Measurements from ENCODE around the gene KAZN.

KAZN gene

GRCh38 chr1:14777516-14778506 lies 179.3 kb downstream of the KAZN start:
- DNase-seq = no peak

- no peak for DNase-seq
These were observed 180.0 kb downstream of the KAZN start for GRCh38 chr1:14778541-14778897.

- no peak for DNase-seq
These were observed 180.7 kb downstream of the KAZN start for GRCh38 chr1:14778898-14779865.

GRCh38 chr1:14780271-14780670 lies 181.8 kb downstream of the KAZN start:
- DNase-seq = no peak

GRCh38 chr1:14781811-14782210 lies 183.3 kb downstream of the KAZN start:
- DNase-seq = no peak

- no peak for DNase-seq
These were observed 184.5 kb downstream of the KAZN start for GRCh38 chr1:14782741-14783591.

- DNase-seq = no peak
These were observed 185.1 kb downstream of the KAZN start for GRCh38 chr1:14783592-14783886.

- DNase-seq = no peak
These were observed 186.6 kb downstream of the KAZN start for GRCh38 chr1:14784790-14785773.

GRCh38 chr1:14786109-14786675 lies 187.7 kb downstream of the KAZN start:
- DNase-seq = no peak

- no peak for DNase-seq
These were observed 188.2 kb downstream of the KAZN start for GRCh38 chr1:14786681-14787080.

- no peak for DNase-seq
These were observed 189.1 kb downstream of the KAZN start for GRCh38 chr1:14787604-14788003.

GRCh38 chr1:14788080-14788479 lies 189.6 kb downstream of the KAZN start:
- no peak for DNase-seq

GRCh38 chr1:14790982-14791381 lies 192.5 kb downstream of the KAZN start:
- DNase-seq = no peak

GRCh38 chr1:14791654-14792053 lies 193.2 kb downstream of the KAZN start:
- DNase-seq = no peak

- no peak for DNase-seq
These were observed 195.8 kb downstream of the KAZN start for GRCh38 chr1:14794136-14794768.

- no peak for DNase-seq
These were observed 196.4 kb downstream of the KAZN start for GRCh38 chr1:14794906-14795305.

GRCh38 chr1:14795589-14795988 lies 197.1 kb downstream of the KAZN start:
- no peak for DNase-seq

- DNase-seq = no peak
These were observed 201.5 kb downstream of the KAZN start for GRCh38 chr1:14800014-14800413.

GRCh38 chr1:14800500-14801076 lies 202.1 kb downstream of the KAZN start:
- DNase-seq = no peak

Measured in stimulated activated naive CD4-positive, alpha-beta T cell treated with Interleukin-2 at 50 U/mL for 16 hours (primary cell).